CD8-positive, alpha-beta memory T cell (primary cell): ENCODE measurements around the gene WDR26. TPM values are rescaled to one million over a fixed set of nuclear protein-coding genes. Genes with fewer than 3 reads are reported as not detected.

ENCODE experiments used
- CTCF ChIA-PET: fragments of 350-600 bp; sonication (Branson Sonifier 250); formaldehyde crosslinking; loops from one replicate; lab custom pipeline; 2021; ENCODE audit warnings: antibody characterized with exemption; lab: Charles Lee
- POLR2A ChIA-PET: fragments of 350-600 bp; sonication (Branson Sonifier 250); formaldehyde crosslinking; loops from one replicate; lab custom pipeline; 2021; ENCODE audit warnings: antibody characterized with exemption; lab: Charles Lee
- DNase-seq, 5 donors: peaks; one replicate each; pipeline versions ENCODE4 v3.0.0 to v3.0.0-alpha.2; 2020 to 2022; ENCODE audit warnings: mixed read lengths in 1 of 5
- H3K27ac ChIP-seq: one replicate; pipeline ENCODE4 v1.7.0; 2013; ENCODE audit warnings: low read depth, mild to moderate bottlenecking, low read length, moderate library complexity
- H3K27me3 ChIP-seq: 2 replicates; pipeline ENCODE4 v1.7.0; 2013; ENCODE audit warnings: low read length, mild to moderate bottlenecking; ENCODE audit not compliant: insufficient read depth, poor library complexity, severe bottlenecking
- H3K36me3 ChIP-seq: 2 replicates; pipeline ENCODE4 v1.7.0; 2013; ENCODE audit warnings: mild to moderate bottlenecking, low read length, moderate library complexity; ENCODE audit not compliant: insufficient read depth
- H3K4me1 ChIP-seq: 2 replicates; pipeline ENCODE4 v1.7.0; 2013; ENCODE audit warnings: mild to moderate bottlenecking, low read length, moderate library complexity; ENCODE audit not compliant: insufficient read depth
- H3K4me3 ChIP-seq: 2 replicates; pipeline ENCODE4 v1.7.0; 2013; ENCODE audit warnings: mild to moderate bottlenecking, low read length
- H3K9me3 ChIP-seq: 2 replicates; pipeline ENCODE4 v1.7.0; 2013; ENCODE audit warnings: mild to moderate bottlenecking, low read length
- H3K27ac Mint-ChIP-seq, 8 donors: one replicate each; pipeline ENCODE4 v1.8.0; 2020 to 2021; ENCODE audit warnings: mixed read lengths in 8 of 8, mild to moderate bottlenecking in 6 of 8, inconsistent platforms in 3 of 8, moderate library complexity in 3 of 8
- H3K27me3 Mint-ChIP-seq, 2 donors: one replicate each; pipeline ENCODE4 v1.8.0; 2020 to 2021; ENCODE audit warnings: mixed read lengths in 2 of 2, mild to moderate bottlenecking in 1 of 2, moderate library complexity in 1 of 2
- H3K36me3 Mint-ChIP-seq, 3 donors: one replicate each; pipeline ENCODE4 v1.8.0; 2020 to 2021; ENCODE audit warnings: mixed read lengths in 3 of 3, inconsistent platforms in 1 of 3, mild to moderate bottlenecking in 1 of 3
- H3K4me1 Mint-ChIP-seq, 3 donors: one replicate each; pipeline ENCODE4 v1.8.0; 2020 to 2021; ENCODE audit warnings: mixed read lengths in 3 of 3, inconsistent platforms in 1 of 3, mild to moderate bottlenecking in 1 of 3
- H3K4me3 Mint-ChIP-seq, 7 donors: one replicate each; pipeline ENCODE4 v1.8.0; 2020 to 2021; ENCODE audit warnings: mixed read lengths in 7 of 7, mild to moderate bottlenecking in 6 of 7, moderate library complexity in 4 of 7, inconsistent platforms in 2 of 7
- H3K9me3 Mint-ChIP-seq, 5 donors: one replicate each; pipeline ENCODE4 v1.8.0; 2020 to 2022; ENCODE audit warnings: mixed read lengths in 5 of 5, mild to moderate bottlenecking in 3 of 5, moderate library complexity in 2 of 5, inconsistent platforms in 1 of 5
- polyA plus RNA-seq: library from polyadenylated mRNA; unstranded; fragments of 300-500 nt; fragmentation: Illumina TruSeq; gene quantifications from one replicate; pipeline ENCODE4 v1.2.3, GENCODE V29; 2021
- total RNA-seq, 2 experiments: library from RNA; stranded (reverse); gene quantifications; one replicate each; pipeline ENCODE4 v1.2.3, GENCODE V29; 2021

WDR26 gene
- total and polyA plus RNA-seq, 3 experiments from 2014 or later, result 5.6 to 66.1 (median 65.8) TPM

DNA sequence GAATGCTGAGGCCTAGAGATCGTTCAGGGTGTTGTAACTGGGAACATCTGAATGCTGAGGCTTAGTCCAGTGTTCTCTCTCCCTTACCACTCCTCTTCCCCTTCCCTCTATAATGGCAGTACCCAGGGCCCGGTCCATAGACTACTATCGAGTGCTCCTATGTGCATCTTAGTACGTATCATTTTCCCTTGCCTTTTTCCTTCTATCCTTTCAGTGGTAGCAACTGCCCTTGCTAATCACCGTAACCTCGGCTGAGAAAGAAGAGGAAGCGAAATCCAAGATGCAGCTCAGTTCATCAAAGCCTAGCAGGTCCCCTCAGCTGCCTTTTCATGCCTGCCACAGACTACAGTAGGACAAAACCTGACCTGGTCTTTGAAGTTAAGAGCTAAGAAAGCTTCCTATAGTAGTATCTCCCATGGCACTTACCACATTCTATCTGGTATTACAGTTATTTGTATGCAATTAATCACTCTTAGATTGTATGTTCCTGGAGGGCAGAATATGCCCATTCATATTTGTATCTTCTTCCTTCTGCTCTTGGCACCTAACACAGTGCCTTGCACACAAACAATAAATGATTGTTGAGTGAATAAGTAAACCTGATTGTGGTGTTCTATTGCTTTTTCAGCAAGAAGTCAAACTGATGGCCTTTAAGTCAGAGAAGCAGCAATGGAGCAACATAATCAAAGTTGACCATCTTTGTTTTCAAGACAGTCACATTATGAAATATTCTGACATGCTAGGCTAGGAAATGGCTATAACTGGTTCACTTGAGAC lies 55.6 kb downstream of the WDR26 start:
- Histone ChIP-seq H3K4me1 (peaks cover 92% of the 10 kb centered on the region), H3K9me3 (no peaks in the 10 kb centered on the region), H3K27me3 (no peaks in the 10 kb centered on the region), H3K27ac (no peak overlapping the region), H3K4me3 (no peak overlapping the region), H3K36me3 (peaks cover 9% of the 10 kb centered on the region)
- Mint-ChIP-seq H3K27me3 (no peaks in the 10 kb centered on the region), H3K9me3 (no peaks in the 10 kb centered on the region), H3K36me3 (peaks cover 8 to 38% (median 18%) of the 10 kb centered on the region in 3 donors), H3K4me3 (peak overlapping the region; percentile 17 to 74 (median 68)), H3K27ac (peak overlapping the region in 7 of 8 donors; percentile 28 to 98 (median 73)), H3K4me1 (peaks cover 85 to 94% (median 92%) of the 10 kb centered on the region in 3 donors)
- no peak for DNase-seq
- POLR2A ChIA-PET, result no interaction called here
- CTCF ChIA-PET, result interaction anchor here (6.3 kb wide), 1 partner anchor 79 kb away, joined by 23 read pairs; no protein-coding TSS in a partner anchor

DNA sequence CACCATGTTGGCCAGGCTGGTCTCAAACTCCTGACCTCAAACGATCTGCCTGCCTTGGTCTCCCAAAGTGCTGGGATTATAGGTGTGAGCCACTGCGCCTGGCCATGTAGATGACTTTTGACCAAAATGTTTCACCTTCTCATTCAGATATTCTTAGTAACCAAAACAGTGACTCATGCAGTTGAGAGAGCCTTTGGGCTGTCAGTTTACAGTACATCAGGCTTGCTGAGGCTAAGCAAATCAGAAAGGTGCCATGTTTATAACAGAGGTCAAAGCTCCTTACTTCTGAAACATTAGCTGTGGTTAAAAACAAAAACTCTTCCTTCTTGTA lies 57.0 kb downstream of the WDR26 start:
- H3K4me1 Mint-ChIP-seq, result peaks cover 86 to 96% (median 94%) of the 10 kb centered on the region in 3 donors
- H3K4me3 Mint-ChIP-seq, result peak overlapping the region in 6 of 7 donors; percentile 37 to 73 (median 64)
- Histone ChIP-seq H3K9me3 (no peaks in the 10 kb centered on the region), H3K4me1 (peaks cover 85% of the 10 kb centered on the region), H3K27ac (no peak overlapping the region), H3K4me3 (no peak overlapping the region), H3K27me3 (no peaks in the 10 kb centered on the region), H3K36me3 (peaks cover 15% of the 10 kb centered on the region)
- CTCF ChIA-PET, result interaction anchor here (1.7 kb wide), 1 partner anchor 27 kb away, joined by 4 read pairs; no protein-coding TSS in a partner anchor
- no peaks in the 10 kb centered on the region for H3K9me3 Mint-ChIP-seq
- H3K27me3 Mint-ChIP-seq, result no peaks in the 10 kb centered on the region
- H3K36me3 Mint-ChIP-seq, result peaks cover 10 to 47% (median 21%) of the 10 kb centered on the region in 3 donors
- POLR2A ChIA-PET, result no interaction called here
- peak in 2 of 5 donors; percentile 9 to 50 for DNase-seq
- peak overlapping the region; percentile 71 to 98 (median 82) for H3K27ac Mint-ChIP-seq

DNA sequence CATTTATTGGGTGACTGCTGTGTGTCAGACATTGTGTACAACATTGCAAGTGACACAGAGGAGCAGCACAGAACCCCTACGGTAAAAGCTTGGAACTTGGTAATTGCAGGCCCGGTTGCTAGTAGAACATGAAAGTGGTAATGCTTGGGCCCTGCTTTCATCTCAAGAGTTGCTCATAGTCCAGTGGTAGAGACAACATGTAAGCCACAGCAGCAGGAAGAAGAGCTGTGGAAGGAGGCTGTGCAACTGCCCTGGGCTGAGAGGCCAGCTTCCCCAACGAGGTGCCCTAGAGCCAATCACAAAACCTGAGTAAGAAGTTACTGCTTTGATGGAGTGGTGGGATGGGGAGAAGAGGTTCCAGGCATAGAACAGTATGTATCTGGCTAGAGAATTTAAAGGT lies 59.5 kb downstream of the WDR26 start:
- Mint-ChIP-seq H3K4me1 (peaks cover 68 to 89% (median 85%) of the 10 kb centered on the region in 3 donors), H3K36me3 (peaks cover 13 to 70% (median 32%) of the 10 kb centered on the region in 3 donors), H3K27ac (peak overlapping the region; percentile 66 to 95 (median 83)), H3K4me3 (peak overlapping the region in 4 of 7 donors; percentile 24 to 57 (median 45)), H3K27me3 (no peaks in the 10 kb centered on the region), H3K9me3 (no peaks in the 10 kb centered on the region)
- Histone ChIP-seq H3K4me3 (no peak overlapping the region), H3K9me3 (no peaks in the 10 kb centered on the region), H3K27ac (no peak overlapping the region), H3K27me3 (no peaks in the 10 kb centered on the region), H3K4me1 (peaks cover 64% of the 10 kb centered on the region), H3K36me3 (peaks cover 33% of the 10 kb centered on the region)
- no peak for DNase-seq
- POLR2A ChIA-PET, result interaction anchor here (0.6 to 0.9 kb wide), 4 partner anchors 10 to 1523 kb away, joined by 3 to 4 read pairs (median 3); no protein-coding TSS in a partner anchor
- CTCF ChIA-PET, result interaction anchor here (1.7 to 2.2 kb wide), 2 partner anchors 17 to 83 kb away, joined by 6 to 7 read pairs; no protein-coding TSS in a partner anchor

DNA sequence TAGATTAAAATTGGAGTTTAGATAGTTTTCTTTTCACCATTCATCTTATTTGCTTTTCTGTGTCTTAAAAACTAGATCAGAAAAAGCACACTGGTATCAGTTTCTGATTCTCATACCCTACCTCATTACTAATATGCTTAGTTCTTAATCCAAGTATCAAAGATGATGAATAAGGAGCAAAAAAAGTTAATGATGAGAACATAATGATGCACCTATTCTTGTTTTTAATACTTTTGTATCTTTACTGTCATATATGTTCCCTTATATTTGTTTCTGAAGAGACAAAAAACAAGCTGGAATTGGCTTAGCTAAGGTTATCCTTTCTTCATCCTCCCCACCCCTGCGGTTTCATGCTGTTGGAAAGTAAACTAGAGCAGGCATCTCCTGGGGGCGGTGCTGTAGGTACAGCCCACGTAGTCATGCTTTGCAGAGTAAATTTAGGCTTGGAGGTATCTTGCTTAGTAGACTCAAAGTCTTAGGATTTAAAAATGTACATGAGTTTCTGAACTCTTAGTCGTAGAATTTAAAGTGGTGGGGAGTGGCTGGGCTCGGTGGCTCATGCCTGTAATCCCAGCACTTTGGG lies 61.5 kb downstream of the WDR26 start:
- H3K9me3 ChIP-seq, result no peaks in the 10 kb centered on the region
- DNase-seq, result no peak
- H3K27ac ChIP-seq, result no peak overlapping the region
- no peaks in the 10 kb centered on the region for H3K27me3 ChIP-seq
- CTCF ChIA-PET, result no interaction called here
- H3K9me3 Mint-ChIP-seq, result no peaks in the 10 kb centered on the region
- no peaks in the 10 kb centered on the region for H3K27me3 Mint-ChIP-seq
- H3K4me3 ChIP-seq, result no peak overlapping the region
- H3K4me1 Mint-ChIP-seq, result peaks cover 55 to 80% (median 75%) of the 10 kb centered on the region in 3 donors
- peak overlapping the region in 7 of 8 donors; percentile 12 to 75 (median 56) for H3K27ac Mint-ChIP-seq
- H3K36me3 ChIP-seq, result peaks cover 37% of the 10 kb centered on the region
- no peak overlapping the region for H3K4me3 Mint-ChIP-seq
- peaks cover 17 to 84% (median 37%) of the 10 kb centered on the region in 3 donors for H3K36me3 Mint-ChIP-seq
- peaks cover 48% of the 10 kb centered on the region for H3K4me1 ChIP-seq
- POLR2A ChIA-PET, result no interaction called here

DNA sequence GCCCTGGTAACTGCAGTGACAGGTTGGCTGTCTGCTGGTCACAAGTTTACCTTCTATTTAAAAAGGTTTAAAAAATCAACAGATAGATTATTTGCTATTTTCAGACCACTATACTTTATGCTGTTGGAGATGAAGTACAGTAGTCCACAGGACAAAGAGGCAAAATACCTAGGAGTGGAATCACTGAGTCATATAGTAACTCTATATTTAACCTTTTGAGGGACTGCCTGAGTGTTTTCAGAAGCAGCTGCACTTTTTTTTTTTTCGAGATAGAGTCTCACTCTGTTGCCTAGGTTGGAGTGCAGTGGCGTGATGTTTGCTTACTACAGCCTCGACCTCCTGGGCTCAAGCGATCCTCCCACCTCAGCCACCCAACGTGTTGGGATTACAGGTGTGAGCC lies 66.2 kb downstream of the WDR26 start:
- Mint-ChIP-seq H3K4me1 (peaks cover 37 to 64% (median 62%) of the 10 kb centered on the region in 3 donors), H3K27me3 (no peaks in the 10 kb centered on the region), H3K36me3 (peaks cover 20 to 86% (median 29%) of the 10 kb centered on the region in 3 donors), H3K27ac (peak overlapping the region in 1 of 8 donors; percentile 19), H3K9me3 (no peaks in the 10 kb centered on the region), H3K4me3 (no peak overlapping the region)
- peaks cover 40% of the 10 kb centered on the region for H3K36me3 ChIP-seq
- H3K27me3 ChIP-seq, result no peaks in the 10 kb centered on the region
- DNase-seq, result no peak
- peaks cover 5% of the 10 kb centered on the region for H3K4me1 ChIP-seq
- no peak overlapping the region for H3K4me3 ChIP-seq
- POLR2A ChIA-PET, result no interaction called here
- no peaks in the 10 kb centered on the region for H3K9me3 ChIP-seq
- H3K27ac ChIP-seq, result no peak overlapping the region
- CTCF ChIA-PET, result no interaction called here

DNA sequence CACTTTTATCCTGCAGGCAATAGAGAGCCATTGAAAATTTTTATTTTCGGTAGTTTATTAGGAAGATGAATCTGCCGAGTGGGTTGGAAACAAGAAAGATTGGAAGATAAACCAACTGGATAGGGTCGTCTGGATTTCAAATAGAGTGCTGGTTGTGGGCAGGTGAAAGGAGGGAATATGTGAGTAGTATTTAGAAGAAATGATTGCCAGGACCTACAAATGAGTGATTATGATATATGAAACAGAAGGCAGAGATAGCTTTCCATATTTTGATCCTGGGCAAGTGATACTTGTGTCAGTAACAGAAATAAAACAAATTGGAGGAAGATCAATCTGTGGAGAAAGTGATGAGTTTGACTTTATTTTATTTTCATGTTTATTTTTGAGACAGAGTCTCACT lies 75.4 kb downstream of the WDR26 start:
- H3K4me3 Mint-ChIP-seq, result peak overlapping the region in 6 of 7 donors; percentile 87 to 98 (median 92)
- H3K27me3 ChIP-seq, result no peaks in the 10 kb centered on the region
- no peak for DNase-seq
- H3K36me3 ChIP-seq, result peaks cover 4% of the 10 kb centered on the region
- ChIA-PET CTCF (no interaction called here), POLR2A (no interaction called here)
- peak overlapping the region in 7 of 8 donors; percentile 4 to 78 (median 35) for H3K27ac Mint-ChIP-seq
- no peaks in the 10 kb centered on the region for H3K9me3 Mint-ChIP-seq
- H3K4me1 Mint-ChIP-seq, result peaks cover 42 to 77% (median 75%) of the 10 kb centered on the region in 3 donors
- peaks cover 4 to 32% (median 14%) of the 10 kb centered on the region in 3 donors for H3K36me3 Mint-ChIP-seq
- no peaks in the 10 kb centered on the region for H3K9me3 ChIP-seq
- no peak overlapping the region for H3K27ac ChIP-seq
- H3K4me3 ChIP-seq, result no peak overlapping the region
- no peaks in the 10 kb centered on the region for H3K27me3 Mint-ChIP-seq
- H3K4me1 ChIP-seq, result peaks cover 25% of the 10 kb centered on the region

DNA sequence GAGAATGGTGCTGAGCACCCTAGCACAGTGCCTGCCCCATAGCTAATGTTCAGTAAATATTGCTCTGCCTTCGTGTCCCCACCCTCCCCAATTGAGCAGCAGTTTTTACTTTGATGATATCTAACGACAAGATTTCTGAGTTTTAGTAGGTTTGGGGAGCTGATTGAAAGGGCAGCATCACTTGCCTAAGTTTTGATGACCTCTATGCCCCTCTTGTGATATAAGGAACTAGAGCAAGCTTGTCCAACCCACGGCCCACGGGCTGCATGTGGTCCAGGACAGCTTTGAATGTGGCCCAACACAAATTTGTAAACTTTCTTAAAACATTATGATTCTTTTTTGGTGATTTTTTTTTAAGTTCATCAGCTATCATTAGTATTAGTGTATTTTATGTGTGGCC lies 76.4 kb downstream of the WDR26 start:
- H3K4me1 Mint-ChIP-seq, result peaks cover 39 to 77% (median 72%) of the 10 kb centered on the region in 3 donors
- POLR2A ChIA-PET, result interaction anchor here (1.0 kb wide), 1 partner anchor 26 kb away, joined by 3 read pairs; no protein-coding TSS in a partner anchor
- CTCF ChIA-PET, result interaction anchor here (1.3 to 1.8 kb wide), 2 partner anchors 18 to 29 kb away, joined by 6 read pairs; partner anchors contain the start of gene NVL

More for the DNA sequence above, 76.4 kb downstream of the WDR26 start:
- H3K27me3 ChIP-seq, result no peaks in the 10 kb centered on the region
- DNase-seq, result no peak
- no peaks in the 10 kb centered on the region for H3K9me3 Mint-ChIP-seq
- H3K4me3 ChIP-seq, result peak overlapping the region; percentile 62
- H3K36me3 Mint-ChIP-seq, result peaks cover 0 to 23% (median 8%) of the 10 kb centered on the region in 3 donors
- H3K4me3 Mint-ChIP-seq, result peak overlapping the region; percentile 87 to 98 (median 92)
- no peaks in the 10 kb centered on the region for H3K9me3 ChIP-seq
- H3K27ac ChIP-seq, result no peak overlapping the region
- H3K36me3 ChIP-seq, result no peaks in the 10 kb centered on the region
- H3K27me3 Mint-ChIP-seq, result no peaks in the 10 kb centered on the region
- peaks cover 25% of the 10 kb centered on the region for H3K4me1 ChIP-seq
- peak overlapping the region; percentile 2 to 95 (median 72) for H3K27ac Mint-ChIP-seq
